GM19193 (cell line): ENCODE measurements around the gene RASGRP1.

Source experiments
- POLR2A ChIP-seq: IDR thresholded peaks from 4 replicates; pipeline ENCODE4 v1.6.1; 2011; ENCODE audit not compliant: insufficient read depth, insufficient read length; ENCODE audit errors: extremely low read depth

RASGRP1 gene

DNA sequence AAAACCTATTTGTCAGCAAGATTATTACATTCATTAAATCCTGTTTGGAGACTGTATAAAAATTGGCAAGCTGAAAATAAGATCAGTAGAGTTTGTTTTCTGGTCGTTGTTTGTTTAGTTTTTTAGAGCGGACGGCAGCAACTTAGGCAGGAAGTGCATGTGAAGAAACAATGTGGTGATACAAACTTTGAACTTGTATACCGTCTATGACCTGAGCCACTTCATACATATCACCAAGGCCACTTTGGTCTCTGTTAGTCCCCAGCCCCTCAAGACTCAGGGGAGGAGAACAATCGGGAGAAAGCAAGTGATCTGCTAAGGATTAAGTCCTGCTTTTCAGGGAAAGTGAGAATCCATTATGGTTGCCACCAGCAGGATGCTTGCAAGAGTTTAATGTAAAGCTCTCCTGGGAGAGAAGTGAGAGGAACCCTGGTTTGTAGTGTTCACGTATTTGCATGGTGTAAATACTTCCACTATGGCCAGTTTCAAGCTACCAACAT is 31.1 kb downstream of the RASGRP1 start:
- no peak for TF ChIP-seq POLR2A

DNA sequence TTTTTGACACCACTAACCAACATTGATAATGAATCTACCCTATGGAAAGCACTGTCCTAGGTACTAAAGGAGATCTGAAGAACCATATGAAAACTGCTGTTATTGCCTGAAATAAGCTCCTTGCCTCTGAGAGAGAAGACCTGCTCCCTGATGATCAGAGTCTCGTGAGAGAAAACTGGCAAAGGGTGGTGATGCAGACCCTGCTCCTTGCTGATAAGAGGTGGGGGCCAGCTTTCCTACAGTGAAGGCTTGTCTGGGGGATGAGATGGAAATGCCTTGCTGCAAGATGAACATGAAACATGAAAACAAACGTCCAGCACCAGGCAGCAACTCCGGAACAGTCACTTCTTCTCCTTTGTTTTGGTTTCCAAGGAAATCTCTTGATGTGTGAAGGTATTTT is 31.9 kb downstream of the RASGRP1 start:
- no peak for TF ChIP-seq POLR2A

DNA sequence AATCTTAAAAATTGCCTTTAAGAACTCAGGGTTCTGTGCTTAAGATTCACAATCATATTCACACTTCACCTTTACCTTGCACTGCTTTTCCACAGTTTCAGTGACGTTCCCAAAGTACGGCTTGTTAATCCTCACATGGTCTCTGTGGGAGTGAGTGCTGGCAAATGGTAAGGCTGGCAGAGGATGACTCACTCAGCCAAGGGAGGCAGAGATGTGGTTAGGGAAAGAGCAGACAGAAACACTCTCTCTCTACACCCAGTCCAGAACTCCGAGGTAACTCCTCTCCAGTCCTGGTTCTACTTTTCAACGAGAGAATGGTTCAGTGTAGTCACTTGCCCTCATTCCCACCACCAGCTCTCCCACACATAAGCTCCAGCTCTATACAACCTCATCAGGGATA is 33.1 kb downstream of the RASGRP1 start:
- no peak for TF ChIP-seq POLR2A

DNA sequence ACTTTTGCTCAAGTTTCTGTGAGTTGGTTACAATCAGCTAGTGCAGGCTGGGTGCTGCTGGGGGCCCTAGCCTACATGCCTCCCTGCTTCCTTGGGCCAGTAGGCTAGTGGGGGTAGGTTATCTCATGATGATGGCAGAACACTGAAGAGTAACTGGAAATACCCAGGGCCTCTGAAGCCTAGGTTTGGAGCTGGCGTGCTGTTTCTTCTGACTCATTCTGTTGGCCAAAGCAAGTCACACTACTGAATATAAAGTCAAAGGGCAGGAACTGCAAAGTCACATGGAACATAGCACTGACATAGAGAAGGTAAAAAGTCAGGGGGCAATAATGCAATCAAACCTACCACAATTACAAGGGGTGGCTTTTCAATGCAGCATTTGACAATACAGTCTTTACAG is 34.5 kb downstream of the RASGRP1 start:
- no peak for TF ChIP-seq POLR2A

DNA sequence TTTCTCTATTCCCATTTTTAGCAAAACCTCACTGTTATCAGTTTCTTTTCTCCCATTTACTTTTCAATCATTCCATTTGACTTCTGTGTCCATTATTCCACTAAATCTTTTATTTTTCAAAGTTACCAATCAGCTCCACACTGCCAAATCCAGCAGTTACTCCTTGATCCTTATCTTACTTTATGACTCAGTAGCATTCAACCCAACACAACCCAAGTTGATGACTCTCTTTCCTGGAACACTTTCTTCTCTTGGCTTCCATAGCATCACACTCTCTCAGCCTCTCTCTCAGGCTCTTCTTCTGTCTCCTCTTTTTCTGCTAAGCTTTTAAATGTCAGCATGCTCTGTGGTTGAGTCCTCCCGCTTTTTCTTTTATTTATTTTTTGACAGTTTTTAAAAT is 36.3 kb downstream of the RASGRP1 start:
- no peak for TF ChIP-seq POLR2A

DNA sequence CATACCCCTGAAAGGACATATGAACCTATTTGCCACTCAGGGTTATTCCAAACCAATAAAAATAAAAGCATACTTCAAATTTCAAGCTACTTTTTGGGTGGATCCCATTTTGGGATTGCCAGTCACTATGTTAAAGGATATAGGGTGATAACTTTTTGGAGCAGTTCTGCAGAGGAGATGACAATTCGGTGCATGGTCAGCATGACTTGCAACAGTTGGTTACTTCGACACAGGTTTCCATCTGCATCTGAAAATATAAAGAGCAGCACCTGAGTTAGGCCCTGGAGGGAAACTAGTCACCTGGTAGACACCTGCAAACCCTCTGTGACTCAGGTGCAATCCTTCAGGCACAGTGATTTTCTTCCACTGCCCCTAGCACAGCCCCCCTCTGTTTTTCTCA is 38.5 kb downstream of the RASGRP1 start:
- TF ChIP-seq POLR2A, result no peak

DNA sequence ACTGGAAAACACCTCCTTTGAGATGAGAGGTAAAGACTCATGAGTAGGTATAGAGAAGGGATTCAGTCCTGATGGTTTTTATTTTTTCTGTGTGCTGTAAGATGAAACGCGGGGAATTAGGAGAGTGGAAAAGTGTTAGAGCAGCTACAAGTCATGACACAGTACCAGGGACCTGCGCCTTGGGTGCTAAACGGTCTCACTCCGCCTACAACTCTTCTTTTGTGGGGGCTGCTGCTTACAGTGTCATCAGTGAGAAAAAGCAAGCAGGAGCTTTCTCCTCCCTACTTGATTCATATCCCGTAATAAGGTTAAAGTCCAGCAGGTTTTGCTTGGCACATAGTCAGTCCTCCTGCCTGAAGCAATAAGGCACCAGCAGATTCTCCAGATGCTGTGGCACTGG is 39.1 kb downstream of the RASGRP1 start:
- no peak for TF ChIP-seq POLR2A

DNA sequence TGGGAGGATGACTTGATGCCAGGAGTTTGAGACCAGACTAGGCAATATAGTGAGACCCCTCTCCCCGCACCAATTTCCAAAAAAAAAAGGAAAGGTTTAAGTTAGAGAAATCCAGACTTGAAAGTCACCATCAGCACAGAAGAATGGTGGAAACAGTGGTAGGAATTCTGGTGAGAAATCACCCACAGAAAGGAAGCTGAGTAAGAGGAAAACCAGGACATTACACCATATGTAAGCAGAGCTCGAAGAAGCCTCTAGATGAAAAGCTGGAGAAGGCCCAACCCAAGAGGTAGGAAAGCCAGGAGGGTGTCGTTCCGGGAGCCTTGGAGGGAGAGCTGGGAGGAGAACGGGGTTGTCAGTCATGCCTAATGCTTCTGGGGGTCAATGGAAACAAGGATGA is 40.5 kb downstream of the RASGRP1 start:
- TF ChIP-seq POLR2A, result no peak

DNA sequence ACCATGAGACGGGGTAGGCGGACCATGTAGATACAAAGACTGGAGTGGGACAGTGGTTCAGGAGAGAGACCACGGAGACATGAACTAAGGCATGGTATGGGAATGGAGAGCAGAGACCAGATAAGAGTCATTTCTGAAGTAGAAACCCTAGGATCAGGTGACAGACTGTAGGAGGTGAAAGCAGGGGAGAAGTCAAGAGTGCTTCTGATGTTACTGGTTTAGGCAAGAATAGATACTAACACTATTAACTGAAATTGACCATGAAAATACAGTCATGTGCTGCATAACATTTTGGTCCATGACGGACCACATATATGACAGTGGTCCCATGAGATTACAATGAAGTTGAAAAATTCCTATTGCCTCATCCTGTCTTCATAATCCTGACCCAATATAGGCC is 41.7 kb downstream of the RASGRP1 start:
- TF ChIP-seq POLR2A, result no peak

- no peak for TF ChIP-seq POLR2A
These were observed 43.3 kb downstream of the RASGRP1 start for GRCh38 chr15:38521316-38521715.

- TF ChIP-seq POLR2A, result no peak
These were observed 44.6 kb downstream of the RASGRP1 start for GRCh38 chr15:38520035-38520434.

DNA sequence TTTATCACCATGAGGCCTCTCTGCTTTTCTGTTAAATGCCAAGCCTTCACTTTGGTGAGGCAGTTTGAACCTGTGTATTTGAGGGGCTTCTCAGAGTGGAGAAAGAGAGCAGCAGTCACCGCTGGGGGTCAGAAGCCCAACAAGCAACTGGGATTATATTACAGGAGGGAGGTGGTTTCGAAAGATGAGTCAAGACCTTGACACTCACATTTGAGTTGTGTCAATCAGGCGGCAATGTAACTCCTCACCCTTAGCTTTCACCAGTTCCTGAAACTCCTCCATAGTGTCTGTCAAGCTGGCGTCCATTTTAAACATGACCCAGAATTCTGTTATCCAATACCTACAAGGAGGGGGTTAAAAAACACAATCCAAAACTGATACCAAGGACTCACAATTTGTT is 46.5 kb downstream of the RASGRP1 start:
- no peak for TF ChIP-seq POLR2A

DNA sequence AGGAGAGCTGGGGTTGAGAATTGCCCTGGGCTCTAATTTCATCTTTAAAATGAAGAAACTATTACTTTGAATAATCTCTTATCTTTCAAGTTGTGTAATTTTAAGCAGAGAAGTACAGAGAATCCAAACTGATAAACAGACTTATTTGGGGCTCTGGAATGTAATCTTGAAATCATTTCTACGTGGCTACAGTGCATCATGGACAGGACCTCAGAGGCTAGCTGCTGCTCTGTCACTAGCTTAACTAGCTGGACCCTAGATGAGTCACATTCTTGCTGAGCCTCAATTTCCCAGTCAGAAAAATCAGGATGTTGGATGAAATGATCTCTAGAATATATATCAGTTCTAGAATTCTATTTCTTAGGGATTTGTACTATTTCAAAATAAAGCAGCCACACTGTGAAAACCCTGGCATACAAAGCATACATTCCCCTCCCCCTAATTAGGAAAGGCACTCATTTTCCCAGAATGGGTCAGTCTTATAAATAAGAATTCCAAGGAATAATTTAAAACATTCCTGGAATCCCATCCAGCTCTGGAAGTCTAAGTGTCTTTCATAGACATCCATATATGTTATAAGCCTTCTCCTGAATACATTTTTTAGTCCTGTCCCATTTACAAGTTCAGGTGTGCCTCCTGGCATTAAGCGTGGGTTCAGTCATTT is 47.2 kb downstream of the RASGRP1 start:
- no peak for TF ChIP-seq POLR2A

DNA sequence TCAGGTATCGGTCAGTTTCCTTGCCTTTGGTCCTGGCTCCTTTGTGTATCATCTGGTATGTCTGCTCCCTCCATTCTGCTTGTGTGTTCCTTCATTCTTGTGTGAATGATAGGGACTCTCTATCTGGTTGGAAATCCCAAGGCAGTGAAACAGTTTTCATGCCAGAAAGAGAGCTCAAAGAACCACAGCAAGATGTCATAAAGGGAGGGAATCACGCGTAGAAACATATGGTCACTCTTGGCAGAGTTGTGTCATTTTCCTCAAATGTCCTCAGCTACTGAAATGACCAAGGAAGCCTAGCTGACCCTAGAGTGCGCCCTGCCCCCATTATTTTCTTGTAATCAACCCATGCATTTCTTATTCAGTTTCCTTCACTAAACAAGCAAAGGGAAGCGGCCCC is 48.0 kb downstream of the RASGRP1 start:
- no peak for TF ChIP-seq POLR2A

GRCh38 chr15:38514601-38515000 is 50.0 kb downstream of the RASGRP1 start:
- no peak for TF ChIP-seq POLR2A

GRCh38 chr15:38512901-38513300 is 51.7 kb downstream of the RASGRP1 start:
- no peak for TF ChIP-seq POLR2A

- TF ChIP-seq POLR2A, result no peak
These were observed 55.5 kb downstream of the RASGRP1 start for GRCh38 chr15:38509152-38509551.
